ENCODE data around the gene ADAP1.

Gene ADAP1

GRCh38 chr7:940599-941408 lies 13.7 kb downstream of the ADAP1 start:
- H3K4me3 ChIP-seq (ENCODE audit: low read depth, low read length), result no peak overlapping the region
- TF ChIP-seq CTCF (IDR thresholded peaks at IDR 0.05; ENCODE audit: low read depth, low read length), result no peak

GRCh38 chr7:939843-940242 lies 14.6 kb downstream of the ADAP1 start:
- no peak for TF ChIP-seq CTCF (IDR thresholded peaks at IDR 0.05; ENCODE audit: low read depth, low read length)
- H3K4me3 ChIP-seq (ENCODE audit: low read depth, low read length), result no peak overlapping the region

GRCh38 chr7:938546-939185 lies 15.8 kb downstream of the ADAP1 start:
- TF ChIP-seq CTCF (IDR thresholded peaks at IDR 0.05; ENCODE audit: low read depth, low read length), result no peak

GRCh38 chr7:937856-938484 lies 16.5 kb downstream of the ADAP1 start:
- H3K4me3 ChIP-seq (ENCODE audit: low read depth, low read length), result no peak overlapping the region
- no peak for TF ChIP-seq CTCF (IDR thresholded peaks at IDR 0.05; ENCODE audit: low read depth, low read length)

More at GRCh38 chr7:938546-939185, 15.8 kb downstream of the ADAP1 start:
- no peak overlapping the region for H3K4me3 ChIP-seq (ENCODE audit: low read depth, low read length)

GRCh38 chr7:936386-937054 lies 18.0 kb downstream of the ADAP1 start:
- no peak overlapping the region for H3K4me3 ChIP-seq (ENCODE audit: low read depth, low read length)
- TF ChIP-seq CTCF (IDR thresholded peaks at IDR 0.05; ENCODE audit: low read depth, low read length), result no peak

- no peak for TF ChIP-seq CTCF (IDR thresholded peaks at IDR 0.05; ENCODE audit: low read depth, low read length)
- H3K4me3 ChIP-seq (ENCODE audit: low read depth, low read length), result no peak overlapping the region
These were observed 18.6 kb downstream of the ADAP1 start for GRCh38 chr7:935874-936385.

Measured in WI38 (cell line).